Endometrial microvascular endothelial cells (primary cell): ENCODE data around the gene ANAPC2. TPM values are rescaled to one million over a fixed set of nuclear protein-coding genes. Genes with fewer than 3 reads are reported as not detected.

ENCODE experiments used
- in situ Hi-C: cut with HindIII; loops from 2 replicates; pipeline ENCODE4 v1.10.0; 2017; ENCODE audit warnings: low sequenced_read_pairs, low pct_unique_long_range_greater_than_20kb; ENCODE audit errors: inconsistent ontology term
- total RNA-seq: library from RNA; depleted of rRNA; stranded (reverse); fragments of >200 nt; gene quantifications from one replicate; pipeline ENCODE4 v1.2.3, GENCODE V29; 2015; ENCODE audit errors: inconsistent ontology term

The ANAPC2 gene
- total RNA-seq, 1 donor from 2014 or later, result 14.9 TPM

DNA sequence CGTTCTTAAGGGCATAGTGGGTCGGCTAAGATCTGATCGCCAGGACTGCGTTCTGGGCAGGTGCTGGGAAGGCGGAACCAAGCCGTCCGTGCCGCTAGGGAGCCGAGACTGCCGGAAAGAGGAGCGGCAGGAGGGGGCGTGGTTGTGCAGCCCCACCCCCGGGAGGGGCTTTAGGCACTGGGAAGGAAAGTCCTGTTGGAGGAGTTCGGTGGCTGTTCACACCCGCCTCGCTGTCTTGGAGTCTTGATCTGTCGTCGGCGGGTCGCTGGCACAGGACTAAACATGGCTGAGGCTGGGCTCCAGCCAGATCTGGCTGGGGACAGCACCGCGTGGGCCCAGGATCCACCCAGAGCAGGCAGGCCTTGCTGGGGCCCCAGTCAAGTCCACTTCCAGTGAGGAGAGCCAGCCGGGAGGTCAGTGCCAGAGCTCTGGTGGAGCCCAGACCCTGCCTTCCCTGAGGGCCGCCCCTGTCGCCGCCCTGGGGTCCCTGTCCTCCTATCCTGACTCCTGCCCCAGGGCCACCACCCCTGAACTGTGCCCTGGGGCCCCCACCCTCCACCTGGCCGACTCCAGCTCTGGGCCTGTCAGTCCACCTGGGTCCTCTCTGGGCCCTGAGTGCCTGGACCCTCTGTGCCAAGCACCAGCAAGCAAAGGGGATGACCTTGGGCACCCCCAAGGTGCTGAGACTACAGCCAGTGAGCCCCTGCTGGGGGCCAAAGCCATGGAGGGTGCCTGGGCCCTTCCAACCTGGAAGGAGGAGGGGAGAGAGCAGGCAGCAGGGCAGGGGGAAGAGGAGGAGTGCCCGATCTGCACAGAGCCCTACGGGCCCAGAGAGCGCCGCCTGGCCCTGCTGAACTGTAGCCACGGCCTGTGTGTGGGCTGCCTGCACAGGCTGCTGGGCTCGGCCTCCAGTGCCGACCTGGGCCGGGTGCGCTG lies 29.2 kb upstream of the ANAPC2 start:
- in situ Hi-C loops, result no loop called here

DNA sequence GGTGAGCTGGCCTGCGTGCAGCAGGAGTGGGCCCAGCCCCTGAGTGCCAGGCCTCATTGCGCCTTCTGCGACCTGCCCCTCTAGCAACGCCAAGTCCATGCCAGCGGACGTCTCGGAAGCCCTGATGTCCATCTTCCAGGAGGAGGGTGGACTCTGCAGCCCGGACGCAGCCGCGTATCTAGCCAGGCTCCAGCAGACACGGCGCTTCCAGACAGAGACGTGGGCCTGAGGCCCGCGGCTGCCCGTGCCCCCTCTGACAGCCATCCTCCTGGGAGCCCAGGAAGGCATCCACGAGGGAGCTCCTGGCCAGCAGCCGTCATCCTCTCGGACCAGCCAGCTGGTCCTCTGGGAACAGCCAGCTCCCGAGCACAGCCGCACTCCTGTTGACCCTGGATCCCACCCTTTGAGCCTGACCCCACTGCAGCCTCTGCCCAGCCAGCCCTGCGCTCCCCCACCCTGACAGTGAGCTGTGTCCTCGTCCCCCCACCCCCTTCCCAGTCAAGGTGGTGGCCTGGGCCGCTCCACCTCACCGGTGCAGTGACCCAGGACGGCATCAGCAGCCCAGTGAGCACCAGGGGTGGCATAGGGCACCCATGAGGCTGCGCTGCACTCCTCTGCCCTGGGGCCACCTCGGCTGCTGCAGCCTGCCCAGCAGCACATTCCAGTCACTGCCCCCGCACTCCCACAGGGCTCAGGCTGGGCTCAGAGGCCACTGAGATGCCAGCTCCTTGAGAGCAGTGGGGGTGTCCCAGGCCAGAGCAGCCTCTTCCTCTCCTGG lies 28.0 kb upstream of the ANAPC2 start:
- in situ Hi-C loops, result no loop called here

DNA sequence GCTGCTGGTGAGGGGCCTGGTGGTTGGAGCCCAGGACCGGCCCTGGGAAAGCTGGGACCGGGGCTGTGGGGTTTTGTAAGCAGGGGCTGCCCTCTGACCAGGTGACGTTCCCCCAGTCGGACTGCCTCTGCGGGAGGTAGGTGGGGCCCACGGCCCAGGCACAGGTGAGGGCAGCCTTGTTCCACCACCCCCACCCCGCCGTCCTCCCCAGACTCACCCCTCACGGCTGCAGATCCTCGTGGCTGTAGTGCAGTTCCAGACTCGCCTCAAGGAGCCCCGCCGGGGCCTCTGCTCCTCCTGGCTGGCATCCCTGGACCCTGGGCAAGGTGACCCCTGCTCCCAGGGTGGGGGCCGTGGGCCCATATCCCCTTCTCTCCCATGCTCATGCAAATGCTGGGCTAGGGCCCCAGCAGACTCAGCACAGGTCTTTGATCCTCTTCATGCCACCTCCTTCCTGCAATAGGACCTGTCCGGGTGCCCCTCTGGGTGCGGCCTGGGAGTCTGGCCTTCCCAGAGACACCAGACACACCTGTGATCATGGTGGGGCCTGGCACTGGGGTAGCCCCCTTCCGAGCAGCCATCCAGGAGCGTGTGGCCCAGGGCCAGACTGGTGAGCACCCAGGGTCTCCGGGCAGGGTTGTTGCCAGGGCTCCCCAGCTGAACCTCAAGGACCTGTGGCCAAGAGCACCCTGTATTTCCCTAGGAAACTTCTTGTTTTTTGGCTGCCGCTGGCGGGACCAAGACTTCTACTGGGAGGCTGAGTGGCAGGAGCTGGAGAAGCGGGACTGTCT lies 27.0 kb upstream of the ANAPC2 start:
- in situ Hi-C loops, result no loop called here

DNA sequence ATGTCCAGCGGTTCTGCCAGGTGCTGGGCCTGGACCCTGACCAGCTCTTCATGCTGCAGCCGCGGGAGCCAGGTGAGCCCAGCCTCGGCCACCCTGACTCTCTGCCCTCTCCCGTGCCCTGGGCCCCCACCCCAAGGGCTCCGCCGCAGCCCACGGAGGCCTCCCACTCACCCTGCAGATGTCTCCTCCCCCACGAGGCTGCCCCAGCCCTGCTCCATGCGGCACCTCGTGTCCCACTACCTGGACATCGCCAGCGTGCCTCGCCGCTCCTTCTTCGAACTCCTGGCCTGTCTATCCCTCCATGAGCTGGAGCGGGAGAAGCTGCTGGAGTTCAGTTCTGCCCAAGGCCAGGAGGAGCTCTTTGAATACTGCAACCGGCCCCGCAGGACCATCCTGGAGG lies 26.3 kb upstream of the ANAPC2 start:
- in situ Hi-C loops, result no loop called here

DNA sequence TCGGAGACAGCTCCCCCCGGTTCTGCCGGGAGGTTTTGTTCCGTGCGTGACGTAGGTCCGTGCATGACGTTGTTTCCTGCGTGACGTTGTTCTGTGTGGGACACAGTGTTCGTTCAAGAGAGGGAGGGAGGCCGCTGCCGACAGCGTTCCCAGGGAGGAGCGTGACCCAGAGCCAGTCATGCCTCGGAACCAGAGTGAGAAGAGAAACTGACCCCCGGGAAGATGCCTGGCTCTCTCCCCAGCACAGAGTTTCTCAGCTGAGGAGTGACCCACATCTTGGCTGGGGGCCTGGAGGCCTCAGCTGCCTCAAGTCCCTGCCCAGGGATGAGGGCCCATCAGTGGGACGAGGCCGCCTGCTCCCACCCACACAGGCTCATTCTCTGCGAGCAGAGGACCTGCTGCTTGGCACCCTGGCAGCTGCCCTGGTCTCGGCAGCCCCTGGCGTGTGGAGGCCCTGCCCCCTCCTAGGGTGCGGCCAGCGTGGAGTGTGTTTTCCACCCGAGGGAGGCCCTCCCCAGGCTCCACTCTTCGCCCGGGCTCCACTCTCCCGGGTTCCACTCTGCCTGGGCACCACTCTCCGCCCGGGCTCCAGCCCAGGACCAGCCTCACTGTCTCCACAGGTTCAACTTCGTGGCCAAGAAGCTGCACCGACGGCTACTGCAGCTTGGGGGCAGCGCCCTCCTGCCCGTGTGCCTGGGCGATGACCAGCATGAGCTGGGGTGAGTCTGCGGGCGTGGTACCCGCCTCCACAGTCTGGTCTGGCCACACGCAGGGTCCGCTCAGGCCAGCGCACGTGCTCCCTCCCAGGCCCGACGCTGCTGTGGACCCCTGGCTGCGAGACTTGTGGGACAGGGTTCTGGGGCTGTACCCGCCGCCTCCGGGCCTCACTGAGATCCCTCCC lies 25.1 kb upstream of the ANAPC2 start:
- in situ Hi-C loops, result no loop called here

DNA sequence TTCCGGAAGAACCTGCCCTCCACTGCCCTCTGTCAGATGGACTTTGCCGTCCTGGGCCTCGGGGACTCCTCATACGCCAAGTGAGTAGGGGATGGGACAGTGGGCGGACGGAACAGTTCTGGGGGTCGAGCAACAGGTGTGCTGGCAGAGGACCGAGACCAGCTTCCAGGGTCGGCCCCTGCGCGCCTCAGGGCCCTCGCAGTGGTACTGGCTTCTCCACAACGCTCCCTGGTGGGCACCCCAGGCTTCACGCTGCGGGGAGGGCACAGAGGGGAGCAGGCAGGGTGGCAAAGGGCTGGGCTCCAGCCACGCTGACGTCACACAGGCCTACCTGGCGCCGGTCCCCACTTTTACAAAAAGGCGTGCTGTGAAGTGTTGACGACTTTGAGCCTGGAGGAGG lies 24.2 kb upstream of the ANAPC2 start:
- in situ Hi-C loops, result no loop called here

DNA sequence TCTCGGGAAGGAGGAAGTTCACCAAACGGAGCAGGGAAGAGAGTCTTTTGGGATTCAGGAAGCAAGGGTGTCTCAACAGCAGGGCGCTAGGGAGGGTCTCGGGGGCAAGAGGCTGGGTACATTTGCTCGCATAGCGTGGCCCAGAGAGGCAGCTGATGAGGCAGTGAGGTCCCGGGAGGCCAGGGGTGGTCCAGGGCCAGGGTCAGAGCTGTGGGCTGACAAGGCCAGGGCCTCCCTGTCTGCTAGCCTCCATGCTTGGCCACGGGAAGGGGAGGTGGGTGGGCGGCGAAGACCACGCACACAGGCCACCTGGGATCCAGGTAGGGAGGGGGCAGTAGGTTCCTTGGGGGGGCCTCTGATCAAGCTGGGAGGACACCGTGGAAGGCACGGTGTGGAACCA lies 23.2 kb upstream of the ANAPC2 start:
- in situ Hi-C loops, result no loop called here

DNA sequence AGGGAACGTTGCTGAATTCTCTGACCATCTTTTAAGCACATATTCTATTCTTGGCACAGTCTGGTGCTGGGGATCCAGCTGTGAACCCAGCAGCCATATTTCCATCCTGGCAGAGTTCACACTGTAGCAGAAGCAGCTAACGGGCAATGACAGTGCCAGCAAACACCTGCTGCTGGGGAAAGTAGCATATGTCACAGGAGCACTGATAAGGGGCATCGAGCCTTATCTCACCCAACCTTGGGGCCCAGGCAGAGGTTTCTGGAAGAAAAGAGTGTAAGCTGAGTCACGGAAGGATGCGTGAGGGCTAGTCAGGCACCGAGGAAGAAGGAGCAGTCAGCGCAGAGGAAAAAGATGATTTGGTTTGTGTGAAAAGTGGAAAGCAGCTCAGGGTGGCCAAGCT lies 18.2 kb upstream of the ANAPC2 start:
- in situ Hi-C loops, result no loop called here

DNA sequence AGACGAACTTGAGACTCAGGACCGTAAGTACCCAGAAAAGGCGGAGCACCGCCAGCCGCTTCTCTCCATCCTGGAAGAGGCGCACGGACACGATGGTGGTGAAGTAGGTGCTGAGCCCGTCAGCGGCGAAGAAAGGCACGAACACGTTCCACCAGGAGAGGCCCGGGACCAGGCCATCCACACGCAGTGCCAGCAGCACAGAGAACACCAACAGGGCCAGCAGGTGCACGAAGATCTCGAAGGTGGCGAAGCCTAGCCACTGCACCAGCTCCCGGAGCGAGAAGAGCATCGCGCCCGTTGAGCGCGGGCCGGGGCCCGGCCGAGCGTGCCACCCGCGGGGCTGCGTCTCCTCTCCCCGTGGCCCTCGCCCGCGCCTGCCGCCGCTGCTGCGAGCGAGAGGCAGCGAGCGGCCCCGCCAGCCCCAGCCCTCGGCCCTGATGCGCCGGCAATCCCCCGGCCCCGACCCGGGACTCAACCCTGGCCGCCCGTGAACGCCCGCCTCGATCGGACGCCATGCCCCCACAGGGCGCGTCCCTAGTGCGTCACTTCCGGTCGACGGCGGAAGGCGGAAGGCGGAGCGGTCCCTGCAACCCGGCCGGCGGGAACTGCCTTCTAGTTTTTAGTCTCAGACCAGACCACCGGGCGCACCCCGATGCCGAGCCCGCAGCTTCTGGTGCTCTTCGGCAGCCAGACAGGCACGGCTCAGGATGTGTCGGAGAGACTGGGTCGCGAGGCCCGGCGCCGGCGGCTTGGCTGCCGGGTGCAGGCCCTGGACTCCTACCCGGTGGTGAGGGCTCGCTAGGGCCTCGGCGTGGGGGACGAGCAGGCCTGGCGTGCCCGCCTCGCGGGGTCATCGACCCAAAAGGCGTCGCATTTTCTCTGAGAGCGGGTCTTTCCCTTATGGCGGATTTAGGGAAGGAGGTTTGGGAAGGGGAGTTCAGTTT lies 17.0 kb upstream of the ANAPC2 start, which contains the start of the genes NDOR1 and TMEM203:
TSS of gene NDOR1 (plus strand) at position 575 of the 944 bp plus-strand sequence. CDS start at position 653, 78 bp downstream.
TSS of gene TMEM203 (minus strand) at position 523 of the 944 bp plus-strand sequence. CDS start at position 289, 234 bp downstream.
- in situ Hi-C loops, result no loop called here

DNA sequence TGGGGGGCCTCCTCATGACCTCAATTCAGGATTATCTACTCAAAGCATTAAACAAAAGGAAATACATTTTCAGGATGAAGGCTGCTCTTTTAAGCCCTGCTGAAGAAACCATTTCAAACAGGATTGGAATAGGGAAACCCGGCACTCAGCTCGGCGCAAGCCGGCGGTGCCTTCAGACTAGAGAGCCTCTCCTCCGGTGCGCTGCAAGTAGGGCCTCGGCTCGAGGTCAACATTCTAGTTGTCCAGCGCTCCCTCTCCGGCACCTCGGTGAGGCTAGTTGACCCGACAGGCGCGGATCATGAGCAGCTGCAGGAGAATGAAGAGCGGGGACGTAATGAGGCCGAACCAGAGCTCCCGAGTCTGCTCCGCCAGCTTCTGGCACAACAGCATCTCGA lies 16.4 kb upstream of the ANAPC2 start:
- in situ Hi-C loops, result no loop called here

DNA sequence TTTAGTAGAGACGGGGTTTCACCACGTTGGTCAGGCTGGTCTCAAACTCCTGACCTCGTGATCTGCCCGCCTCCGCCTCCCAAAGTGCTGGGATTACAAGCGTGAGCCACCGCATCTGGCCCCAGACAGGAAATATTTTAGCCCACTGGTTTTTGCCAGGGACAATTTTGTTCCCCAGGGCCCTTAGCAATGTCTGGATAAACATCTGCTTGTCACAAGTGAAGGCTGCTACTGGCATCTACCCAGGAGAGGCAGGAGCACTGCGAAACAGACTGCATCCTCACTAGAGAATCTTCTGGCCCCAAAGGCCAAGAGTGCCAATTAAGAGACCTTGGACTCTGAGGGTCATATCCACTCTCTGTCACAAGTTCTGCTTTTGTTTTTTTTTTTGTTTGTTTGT lies 14.6 kb upstream of the ANAPC2 start:
- in situ Hi-C loops, result no loop called here

DNA sequence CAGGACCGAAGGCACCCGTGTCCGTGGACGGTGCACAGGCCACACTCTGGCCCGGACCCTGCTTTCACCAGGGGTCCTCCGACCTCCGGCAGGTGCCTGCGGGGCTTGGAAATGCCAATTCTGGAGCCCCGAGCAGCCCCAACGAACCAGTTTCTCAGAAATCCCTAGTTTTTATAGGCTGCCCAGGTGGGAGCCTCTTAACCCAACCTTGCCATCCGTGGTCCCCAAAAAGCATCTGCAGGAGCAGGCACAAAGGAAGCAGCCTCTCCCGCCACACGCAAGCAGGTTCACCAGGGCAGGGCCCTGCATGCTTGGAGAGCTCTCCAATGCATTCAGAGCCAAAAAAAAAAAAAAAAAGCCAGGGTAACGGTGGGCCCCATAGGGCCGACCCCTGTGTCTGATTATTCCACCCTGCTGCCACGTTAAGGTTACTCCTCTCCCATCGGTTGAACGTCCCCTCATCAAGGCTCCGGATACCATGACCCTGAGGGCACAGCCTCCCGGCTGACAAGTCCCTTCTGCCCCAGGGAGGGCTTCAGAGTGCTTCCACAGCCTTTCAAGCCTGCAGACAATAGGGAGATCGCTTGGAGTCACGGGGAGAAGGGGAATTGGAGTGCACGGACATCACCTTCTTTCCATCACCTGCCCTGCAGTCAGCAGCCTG lies 13.0 kb upstream of the ANAPC2 start:
- in situ Hi-C loops, result no loop called here

DNA sequence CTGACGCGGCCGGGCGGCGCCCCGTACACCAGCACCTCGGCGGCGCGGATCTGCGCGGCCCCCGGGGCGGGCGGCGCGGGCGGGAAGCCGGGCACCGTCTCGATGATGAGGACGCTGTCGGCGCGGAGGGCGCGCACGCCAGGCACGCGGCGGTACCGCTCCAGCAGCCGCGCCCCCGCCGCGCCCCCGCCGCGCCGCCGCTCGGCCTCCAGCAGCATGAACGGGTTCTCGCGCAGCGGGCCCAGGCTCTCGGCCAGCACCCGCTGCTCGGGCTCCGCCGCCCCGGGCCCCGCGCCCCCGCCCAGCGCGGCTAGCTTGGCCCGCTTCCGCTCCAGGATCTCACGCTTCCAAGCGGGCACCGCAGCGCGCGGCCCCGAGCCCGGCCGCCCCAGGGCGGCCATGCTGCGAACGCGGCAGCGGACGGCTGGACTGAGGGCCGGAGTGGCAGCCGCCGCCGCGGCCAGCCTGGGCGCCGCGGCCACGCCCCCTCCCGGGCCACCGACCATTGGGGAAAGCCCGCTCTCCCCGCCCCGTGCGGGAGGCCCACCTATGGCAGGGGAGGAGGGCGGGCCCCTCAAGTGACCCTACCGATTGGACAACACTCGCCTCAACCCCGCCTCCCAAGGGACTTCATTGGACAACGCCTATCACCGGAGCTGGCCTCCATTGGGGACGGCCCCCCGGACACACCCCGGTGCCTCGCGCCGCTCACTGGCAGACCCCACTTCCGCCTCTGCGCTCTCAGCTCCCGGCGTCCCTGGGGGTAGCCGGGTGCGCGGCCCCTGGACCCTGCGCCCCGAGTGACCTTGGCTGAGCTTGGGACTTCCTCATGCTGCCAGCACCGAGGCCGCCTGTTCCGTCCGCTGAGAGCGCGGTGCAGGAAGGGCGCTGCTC lies 12.2 kb upstream of the ANAPC2 start, which contains the start of gene TPRN:
TSS of gene TPRN (minus strand) at position 431 of the 894 bp plus-strand sequence. CDS start at position 401, 30 bp downstream.
- in situ Hi-C loops, result no loop called here

DNA sequence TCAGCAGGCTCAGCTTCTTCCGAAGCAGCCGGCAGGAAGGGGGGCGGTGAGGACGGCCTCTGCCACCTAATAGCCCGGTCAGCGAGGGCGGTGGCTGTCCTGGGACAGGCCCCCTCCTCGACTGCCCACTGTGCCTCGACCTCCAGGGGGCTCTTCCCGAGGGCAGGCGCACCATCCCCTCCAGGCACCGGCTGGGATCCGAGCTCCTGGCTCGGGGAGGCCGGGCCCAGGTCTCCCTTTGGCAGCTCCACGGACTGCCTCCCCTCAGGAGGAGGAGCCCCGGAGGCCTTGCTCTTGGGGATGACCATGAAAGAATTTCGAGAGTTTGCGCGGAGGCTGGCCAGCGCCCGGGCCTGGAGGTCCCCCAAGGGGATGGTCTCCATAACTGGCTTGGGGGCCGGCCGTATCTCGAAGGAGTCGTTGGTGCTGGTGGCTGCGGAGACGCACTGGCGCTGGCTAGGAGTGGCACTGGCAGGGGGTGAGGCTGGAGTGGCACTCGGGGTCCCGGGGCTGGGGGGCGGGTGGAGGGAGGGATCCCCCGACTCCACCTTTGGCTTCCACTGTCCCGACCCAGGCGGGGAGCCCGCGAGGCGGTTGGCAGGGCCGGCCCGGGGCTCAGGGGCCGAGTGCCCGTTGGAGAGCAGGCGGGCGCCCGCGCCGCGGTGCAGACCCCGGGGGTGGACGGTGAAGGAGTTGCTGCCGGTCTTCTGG lies 11.2 kb upstream of the ANAPC2 start:
- in situ Hi-C loops, result no loop called here

DNA sequence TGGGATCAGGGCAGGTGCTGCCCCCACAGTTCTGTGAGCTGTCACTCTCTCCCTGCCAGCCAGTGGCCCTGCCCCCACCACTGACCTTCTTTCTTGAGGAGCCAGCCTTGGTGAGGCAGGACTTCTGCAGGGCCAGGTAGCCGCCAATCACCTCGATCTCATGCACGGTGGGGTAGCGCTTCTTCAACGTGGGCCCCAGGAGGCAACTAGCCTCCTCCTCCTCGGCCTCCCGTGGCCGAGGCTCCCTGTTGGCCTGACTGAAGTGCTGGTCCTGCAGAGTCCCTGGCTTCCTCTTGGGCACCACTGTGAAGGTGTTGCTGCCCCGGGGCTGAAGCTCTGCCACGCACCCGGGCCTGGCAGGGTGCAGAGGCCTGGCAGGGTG lies 10.5 kb upstream of the ANAPC2 start:
- in situ Hi-C loops, result no loop called here
